Measurements from ENCODE around the gene HOXB5.

The HOXB5 gene

DNA sequence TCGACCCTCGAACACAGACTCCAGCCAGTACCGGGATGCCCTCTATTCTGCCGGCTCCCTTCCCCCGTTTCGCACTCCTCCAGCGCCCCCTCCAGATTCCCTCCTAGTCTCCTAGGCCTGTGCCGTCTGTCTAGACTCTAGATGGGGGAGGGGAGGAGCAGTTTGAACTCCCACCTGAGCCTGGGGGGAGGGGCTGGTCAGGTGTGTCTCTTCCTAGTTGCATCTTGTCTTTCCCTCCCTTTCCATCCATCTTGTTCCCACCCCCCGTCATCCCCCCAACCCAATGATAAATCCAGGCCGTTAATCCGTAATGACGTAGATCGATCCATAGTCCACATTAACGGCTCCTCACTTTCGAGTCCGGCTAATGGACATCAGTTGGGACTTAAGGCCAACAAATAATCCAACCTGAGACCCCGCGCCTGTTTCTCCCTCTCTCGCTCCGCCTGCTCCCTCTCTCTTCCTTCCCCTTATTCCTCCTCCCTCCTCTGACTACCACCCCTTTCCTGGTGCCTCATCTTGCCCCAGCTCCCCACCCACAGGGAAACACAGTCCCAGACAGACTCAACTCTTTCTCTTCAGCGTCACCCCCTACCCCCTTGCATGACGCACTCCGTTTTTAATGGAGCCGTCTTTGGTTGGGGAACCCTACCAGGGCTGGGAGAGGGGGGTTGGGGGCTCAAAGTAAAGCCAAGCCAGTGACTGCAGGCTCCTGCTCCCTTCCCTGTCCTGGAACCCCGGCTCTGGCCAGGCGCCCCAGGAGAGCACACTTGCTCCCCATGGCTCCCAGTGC lies 3.4 kb upstream of the HOXB5 start:
- Histone ChIP-seq H3K79me2 (ENCODE audit: insufficient read depth, low read length) (no peaks in the 10 kb centered on the region), H2AFZ (ENCODE audit: low read length) (no peak overlapping the region), H3K4me3 (ENCODE audit: low read depth, low read length, poor library complexity, severe bottlenecking) (no peak overlapping the region), H3K9me2 (ENCODE audit: low read depth, low read length) (no peaks in the 10 kb centered on the region), H3K9me3 (ENCODE audit: low read length) (no peaks in the 10 kb centered on the region), H3K4me1 (ENCODE audit: insufficient read depth, low read length, severe bottlenecking) (no peaks in the 10 kb centered on the region), H3K27ac (ENCODE audit: low read depth, low read length, poor library complexity, severe bottlenecking) (no peak overlapping the region), H4K20me1 (ENCODE audit: insufficient read depth, low read length) (no peaks in the 10 kb centered on the region), H3K4me2 (ENCODE audit: low read length) (no peak overlapping the region), H3K9ac (ENCODE audit: low read length) (no peak overlapping the region), H3F3A (ENCODE audit: insufficient read depth, low read length) (no peaks in the 10 kb centered on the region), H3K27me3 (ENCODE audit: insufficient read depth, low read length) (peaks cover 3% of the 10 kb centered on the region; the same call in 1 of the 2 replicates), H3K36me3 (ENCODE audit: insufficient read depth, low read length) (no peaks in the 10 kb centered on the region)
- TF ChIP-seq, protein P1, sequence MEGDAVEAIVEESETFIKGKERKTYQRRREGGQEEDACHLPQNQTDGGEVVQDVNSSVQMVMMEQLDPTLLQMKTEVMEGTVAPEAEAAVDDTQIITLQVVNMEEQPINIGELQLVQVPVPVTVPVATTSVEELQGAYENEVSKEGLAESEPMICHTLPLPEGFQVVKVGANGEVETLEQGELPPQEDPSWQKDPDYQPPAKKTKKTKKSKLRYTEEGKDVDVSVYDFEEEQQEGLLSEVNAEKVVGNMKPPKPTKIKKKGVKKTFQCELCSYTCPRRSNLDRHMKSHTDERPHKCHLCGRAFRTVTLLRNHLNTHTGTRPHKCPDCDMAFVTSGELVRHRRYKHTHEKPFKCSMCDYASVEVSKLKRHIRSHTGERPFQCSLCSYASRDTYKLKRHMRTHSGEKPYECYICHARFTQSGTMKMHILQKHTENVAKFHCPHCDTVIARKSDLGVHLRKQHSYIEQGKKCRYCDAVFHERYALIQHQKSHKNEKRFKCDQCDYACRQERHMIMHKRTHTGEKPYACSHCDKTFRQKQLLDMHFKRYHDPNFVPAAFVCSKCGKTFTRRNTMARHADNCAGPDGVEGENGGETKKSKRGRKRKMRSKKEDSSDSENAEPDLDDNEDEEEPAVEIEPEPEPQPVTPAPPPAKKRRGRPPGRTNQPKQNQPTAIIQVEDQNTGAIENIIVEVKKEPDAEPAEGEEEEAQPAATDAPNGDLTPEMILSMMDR (IDR thresholded peaks at IDR 0.05; ENCODE audit: low read length), result no peak
- no peak for TF ChIP-seq EZH2 (IDR thresholded peaks at IDR 0.05; ENCODE audit: borderline replicate concordance, low read length)

DNA sequence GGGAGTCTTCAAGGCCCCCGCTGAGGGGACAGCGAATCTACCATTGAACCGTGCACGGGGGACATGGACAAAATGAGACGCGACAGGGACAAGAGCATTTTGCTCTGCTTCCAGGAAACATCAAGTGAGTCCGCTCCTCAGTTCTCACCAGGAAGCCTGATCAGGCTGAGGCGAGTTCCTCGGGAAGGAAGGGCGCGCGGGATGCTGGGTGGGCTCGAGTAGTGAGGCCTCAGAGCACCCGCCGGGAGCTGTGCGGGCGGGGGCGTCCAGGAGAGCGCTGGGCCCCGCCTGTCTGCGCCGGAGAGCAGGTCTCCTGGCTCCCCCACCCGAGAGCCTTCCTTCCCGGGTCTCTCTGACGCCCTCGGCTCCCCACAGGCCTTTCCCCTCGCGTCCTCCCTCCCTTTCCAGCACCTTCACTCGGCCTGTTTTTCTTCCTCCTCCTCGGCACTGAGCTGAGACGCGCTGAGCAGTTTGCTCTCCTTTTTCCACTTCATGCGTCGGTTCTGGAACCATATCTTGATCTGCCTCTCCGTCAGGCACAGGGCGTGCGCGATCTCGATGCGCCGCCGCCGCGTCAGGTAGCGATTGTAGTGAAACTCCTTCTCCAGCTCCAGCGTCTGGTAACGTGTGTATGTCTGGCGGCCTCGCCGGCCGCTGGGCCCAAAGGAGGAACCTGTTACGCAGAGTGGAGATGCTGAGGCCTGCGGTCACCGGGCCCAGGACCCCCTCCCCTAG lies 2.6 kb upstream of the HOXB5 start:
- H3K9me2 ChIP-seq (ENCODE audit: low read depth, low read length), result no peaks in the 10 kb centered on the region
- H3K9me3 ChIP-seq (ENCODE audit: low read length), result no peaks in the 10 kb centered on the region
- H3K4me1 ChIP-seq (ENCODE audit: insufficient read depth, low read length, severe bottlenecking), result no peaks in the 10 kb centered on the region
- no peaks in the 10 kb centered on the region for H3K27me3 ChIP-seq (ENCODE audit: insufficient read depth, low read length)
- no peaks in the 10 kb centered on the region for H3F3A ChIP-seq (ENCODE audit: insufficient read depth, low read length)
- no peak overlapping the region for H3K4me3 ChIP-seq (ENCODE audit: low read depth, low read length, poor library complexity, severe bottlenecking)
- no peaks in the 10 kb centered on the region for H3K79me2 ChIP-seq (ENCODE audit: insufficient read depth, low read length)
- H3K9ac ChIP-seq (ENCODE audit: low read length), result no peak overlapping the region
- no peaks in the 10 kb centered on the region for H3K36me3 ChIP-seq (ENCODE audit: insufficient read depth, low read length)
- H4K20me1 ChIP-seq (ENCODE audit: insufficient read depth, low read length), result no peaks in the 10 kb centered on the region
- no peak overlapping the region for H2AFZ ChIP-seq (ENCODE audit: low read length)
- no peak overlapping the region for H3K27ac ChIP-seq (ENCODE audit: low read depth, low read length, poor library complexity, severe bottlenecking)
- TF ChIP-seq, protein P1 (IDR thresholded peaks at IDR 0.05; ENCODE audit: low read length), result no peak
- TF ChIP-seq EZH2 (IDR thresholded peaks at IDR 0.05; ENCODE audit: borderline replicate concordance, low read length), result no peak
- no peak overlapping the region for H3K4me2 ChIP-seq (ENCODE audit: low read length)

DNA sequence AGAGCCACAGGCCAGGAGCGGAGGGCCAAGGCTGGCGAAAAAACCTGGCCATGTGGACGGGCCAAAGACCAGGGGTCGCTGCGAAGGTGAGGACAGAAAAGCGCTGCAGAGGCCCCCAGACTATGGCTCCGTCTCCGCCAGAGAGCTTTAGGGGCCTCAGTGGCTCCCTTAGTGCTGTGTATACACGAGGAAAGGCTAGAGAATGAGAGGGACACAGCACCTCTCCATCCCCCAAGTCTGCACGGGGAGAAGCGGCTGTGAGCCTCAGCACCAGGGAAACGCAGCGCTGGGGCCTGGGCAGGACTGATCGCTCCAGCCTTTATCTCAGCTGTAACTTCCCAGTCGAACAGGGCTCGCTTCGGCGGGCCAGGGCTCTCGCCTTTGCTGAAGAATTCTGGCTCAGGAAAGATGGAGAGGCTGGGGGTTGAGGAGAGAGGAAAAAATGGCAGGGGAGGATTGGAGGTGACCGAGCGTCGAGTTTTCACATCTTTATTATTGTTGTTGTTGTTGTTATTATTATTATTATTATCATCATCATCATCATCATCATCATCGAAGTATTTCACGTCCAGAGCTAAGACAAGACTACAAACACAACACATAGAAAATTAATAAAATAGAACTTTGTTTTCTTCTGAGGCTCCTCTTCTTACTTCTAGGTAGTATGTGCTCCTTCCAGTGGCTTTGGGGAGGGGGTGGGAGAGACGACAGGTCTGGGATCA lies 1.9 kb upstream of the HOXB5 start:
- Histone ChIP-seq H3K27me3 (ENCODE audit: insufficient read depth, low read length) (no peaks in the 10 kb centered on the region), H3K36me3 (ENCODE audit: insufficient read depth, low read length) (no peaks in the 10 kb centered on the region), H3K27ac (ENCODE audit: low read depth, low read length, poor library complexity, severe bottlenecking) (no peak overlapping the region), H3K79me2 (ENCODE audit: insufficient read depth, low read length) (no peaks in the 10 kb centered on the region), H3K4me2 (ENCODE audit: low read length) (no peak overlapping the region), H4K20me1 (ENCODE audit: insufficient read depth, low read length) (no peaks in the 10 kb centered on the region), H3K4me3 (ENCODE audit: low read depth, low read length, poor library complexity, severe bottlenecking) (no peak overlapping the region), H3K4me1 (ENCODE audit: insufficient read depth, low read length, severe bottlenecking) (no peaks in the 10 kb centered on the region), H2AFZ (ENCODE audit: low read length) (no peak overlapping the region), H3K9me3 (ENCODE audit: low read length) (no peaks in the 10 kb centered on the region), H3K9ac (ENCODE audit: low read length) (no peak overlapping the region), H3F3A (ENCODE audit: insufficient read depth, low read length) (no peaks in the 10 kb centered on the region), H3K9me2 (ENCODE audit: low read depth, low read length) (no peaks in the 10 kb centered on the region)
- TF ChIP-seq, protein P1 (IDR thresholded peaks at IDR 0.05; ENCODE audit: low read length), result no peak
- no peak for TF ChIP-seq EZH2 (IDR thresholded peaks at IDR 0.05; ENCODE audit: borderline replicate concordance, low read length)
